BJ (cell line): ENCODE measurements around the gene PRAMEF17. TPM values are rescaled to one million over a fixed set of nuclear protein-coding genes. Genes with fewer than 3 reads are reported as not detected.
"Not testable (repeated sequence)": the region's sequence is repeated elsewhere in the genome, so short reads cannot be mapped to it uniquely, and the experiment has no call there.

Source experiments
- CTCF ChIA-PET: fragments of 350-600 bp; formaldehyde crosslinking; extraction: SDS; loops from one replicate; lab custom pipeline; 2021; ENCODE audit warnings: antibody characterized with exemption, inconsistent platforms; lab: Yijun Ruan, JAX
- POLR2A ChIA-PET: fragments of 300-600 bp; sonication (Branson Sonifier 250); formaldehyde crosslinking; extraction: SDS; loops from one replicate; lab custom pipeline; 2021; ENCODE audit warnings: antibody characterized with exemption; lab: Charles Lee
- DNase-seq: peaks from one replicate; pipeline ENCODE4 v3.0.0-alpha.2; 2011; ENCODE audit warnings: low read depth
- H3K27me3 ChIP-seq: 2 replicates; pipeline ENCODE4 v1.6.0; 2011; ENCODE audit warnings: low read length; ENCODE audit not compliant: control insufficient read depth, insufficient read depth
- H3K36me3 ChIP-seq: 2 replicates; pipeline ENCODE4 v1.5.1; 2011; ENCODE audit warnings: low read length; ENCODE audit not compliant: control insufficient read depth, insufficient read depth
- H3K4me3 ChIP-seq: 2 replicates; pipeline ENCODE4 v1.5.1; 2011; ENCODE audit warnings: low read depth, mild to moderate bottlenecking, control low read depth, low read length
- polyA plus RNA-seq: library from polyadenylated mRNA; depleted of rRNA; stranded (reverse); fragments of >200 nt; gene quantifications from 2 replicates; pipeline ENCODE4 v1.2.3, GENCODE V29; 2011; rRNA removed
- TF ChIP-seq, protein P1 (sequence below): IDR thresholded peaks from 2 replicates; pipeline ENCODE4 v1.5.1; 2011; ENCODE audit warnings: low read depth, mild to moderate bottlenecking, control low read depth, inconsistent platforms, low read length, moderate library complexity; ENCODE audit not compliant: insufficient read depth

The PRAMEF17 gene
- polyA plus RNA-seq, 1 experiment: not detected

GRCh38 chr1:13435458-13435857 lies 46.0 kb downstream of the PRAMEF17 start:
- no peaks in the 10 kb centered on the region for H3K27me3 ChIP-seq
- CTCF ChIA-PET: no interaction called here
- H3K4me3 ChIP-seq: no peak overlapping the region
- no peaks in the 10 kb centered on the region for H3K36me3 ChIP-seq
- TF ChIP-seq, protein P1, sequence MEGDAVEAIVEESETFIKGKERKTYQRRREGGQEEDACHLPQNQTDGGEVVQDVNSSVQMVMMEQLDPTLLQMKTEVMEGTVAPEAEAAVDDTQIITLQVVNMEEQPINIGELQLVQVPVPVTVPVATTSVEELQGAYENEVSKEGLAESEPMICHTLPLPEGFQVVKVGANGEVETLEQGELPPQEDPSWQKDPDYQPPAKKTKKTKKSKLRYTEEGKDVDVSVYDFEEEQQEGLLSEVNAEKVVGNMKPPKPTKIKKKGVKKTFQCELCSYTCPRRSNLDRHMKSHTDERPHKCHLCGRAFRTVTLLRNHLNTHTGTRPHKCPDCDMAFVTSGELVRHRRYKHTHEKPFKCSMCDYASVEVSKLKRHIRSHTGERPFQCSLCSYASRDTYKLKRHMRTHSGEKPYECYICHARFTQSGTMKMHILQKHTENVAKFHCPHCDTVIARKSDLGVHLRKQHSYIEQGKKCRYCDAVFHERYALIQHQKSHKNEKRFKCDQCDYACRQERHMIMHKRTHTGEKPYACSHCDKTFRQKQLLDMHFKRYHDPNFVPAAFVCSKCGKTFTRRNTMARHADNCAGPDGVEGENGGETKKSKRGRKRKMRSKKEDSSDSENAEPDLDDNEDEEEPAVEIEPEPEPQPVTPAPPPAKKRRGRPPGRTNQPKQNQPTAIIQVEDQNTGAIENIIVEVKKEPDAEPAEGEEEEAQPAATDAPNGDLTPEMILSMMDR: no peak
- no peak for DNase-seq
- POLR2A ChIA-PET: no interaction called here

- H3K4me3 ChIP-seq, H3K36me3 ChIP-seq, POLR2A ChIA-PET, CTCF ChIA-PET, DNase-seq, H3K27me3 ChIP-seq: not testable (repeated sequence)
Measured at GRCh38 chr1:13439104-13439783, 49.8 kb downstream of the PRAMEF17 start.

Other genes starting within 250 kb of the PRAMEF17 start
- not detected in 2 replicates for gene PRAMEF26, start 233.6 kb upstream of the PRAMEF17 start, polyA plus RNA-seq
- gene HNRNPCL4, start 224.0 kb upstream of the PRAMEF17 start, polyA plus RNA-seq: not detected in 2 replicates
- not detected in 2 replicates for gene PRAMEF9, start 217.8 kb upstream of the PRAMEF17 start, polyA plus RNA-seq
- gene PRAMEF13, start 188.2 kb upstream of the PRAMEF17 start, polyA plus RNA-seq: not detected in 2 replicates
- gene PRAMEF18, start 163.5 kb upstream of the PRAMEF17 start, polyA plus RNA-seq: not detected in 2 replicates
- gene PRAMEF5, start 135.4 kb upstream of the PRAMEF17 start, polyA plus RNA-seq: not detected in 2 replicates
- gene PRAMEF8, start 104.5 kb upstream of the PRAMEF17 start, polyA plus RNA-seq: not detected in 2 replicates
- not detected in 2 replicates for gene PRAMEF33, start 86.1 kb upstream of the PRAMEF17 start, polyA plus RNA-seq
- not detected in 2 replicates for gene PRAMEF15, start 74.1 kb upstream of the PRAMEF17 start, polyA plus RNA-seq
- not detected in 2 replicates for gene PRAMEF14, start 42.5 kb upstream of the PRAMEF17 start, polyA plus RNA-seq
- gene PRAMEF19, start 17.7 kb upstream of the PRAMEF17 start, polyA plus RNA-seq: not detected in 2 replicates
- not detected in 2 replicates for gene PRAMEF20, start 20.8 kb downstream of the PRAMEF17 start, polyA plus RNA-seq
- not detected in 2 replicates for gene LRRC38, start 124.4 kb downstream of the PRAMEF17 start, polyA plus RNA-seq
- 0.18 and 0.33 TPM in 2 replicates for gene PDPN, start 194.2 kb downstream of the PRAMEF17 start, polyA plus RNA-seq